ENCODE measurements around the gene FARP1.

The FARP1 gene

GRCh38 chr13:98406427-98406826 lies 263.5 kb downstream of the FARP1 start:
- no peak for DNase-seq (ENCODE audit: extremely low read depth, insufficient read length)
- TF ChIP-seq CTCF (IDR thresholded peaks at IDR 0.05; ENCODE audit: insufficient read depth, low read length, poor library complexity, severe bottlenecking) = no peak
- H3K36me3 ChIP-seq (ENCODE audit: control insufficient read depth, insufficient read depth, low read length) = no peaks in the 10 kb centered on the region; the same call in 1 of the 2 replicates
- H3K27me3 ChIP-seq (replicated peaks; ENCODE audit: control insufficient read depth, insufficient read depth, low read length) = no peaks in the 10 kb centered on the region
- no peak overlapping the region for H3K4me3 ChIP-seq (replicated peaks; ENCODE audit: low read depth, low read length)

- DNase-seq (ENCODE audit: extremely low read depth, insufficient read length) = no peak
- TF ChIP-seq CTCF (IDR thresholded peaks at IDR 0.05; ENCODE audit: insufficient read depth, low read length, poor library complexity, severe bottlenecking) = no peak
- Histone ChIP-seq H3K4me3 (replicated peaks; ENCODE audit: low read depth, low read length) (no peak overlapping the region), H3K36me3 (ENCODE audit: control insufficient read depth, insufficient read depth, low read length) (no peaks in the 10 kb centered on the region; the same call in 1 of the 2 replicates), H3K27me3 (replicated peaks; ENCODE audit: control insufficient read depth, insufficient read depth, low read length) (no peaks in the 10 kb centered on the region; the same call in 1 of the 2 replicates)
Observed at GRCh38 chr13:98406971-98407370, 264.1 kb downstream of the FARP1 start.

GRCh38 chr13:98407575-98407974 lies 264.7 kb downstream of the FARP1 start:
- H3K36me3 ChIP-seq (ENCODE audit: control insufficient read depth, insufficient read depth, low read length) = no peaks in the 10 kb centered on the region; the same call in 1 of the 2 replicates
- no peak for DNase-seq (ENCODE audit: extremely low read depth, insufficient read length)
- no peak overlapping the region for H3K4me3 ChIP-seq (replicated peaks; ENCODE audit: low read depth, low read length)
- TF ChIP-seq CTCF (IDR thresholded peaks at IDR 0.05; ENCODE audit: insufficient read depth, low read length, poor library complexity, severe bottlenecking) = no peak
- H3K27me3 ChIP-seq (replicated peaks; ENCODE audit: control insufficient read depth, insufficient read depth, low read length) = no peaks in the 10 kb centered on the region; the same call in 1 of the 2 replicates

GRCh38 chr13:98409281-98409680 lies 266.4 kb downstream of the FARP1 start:
- no peaks in the 10 kb centered on the region; the same call in 1 of the 2 replicates for H3K36me3 ChIP-seq (ENCODE audit: control insufficient read depth, insufficient read depth, low read length)
- no peak overlapping the region for H3K4me3 ChIP-seq (replicated peaks; ENCODE audit: low read depth, low read length)
- no peak for TF ChIP-seq CTCF (IDR thresholded peaks at IDR 0.05; ENCODE audit: insufficient read depth, low read length, poor library complexity, severe bottlenecking)
- DNase-seq (ENCODE audit: extremely low read depth, insufficient read length) = no peak
- no peaks in the 10 kb centered on the region; the same call in 1 of the 2 replicates for H3K27me3 ChIP-seq (replicated peaks; ENCODE audit: control insufficient read depth, insufficient read depth, low read length)

GRCh38 chr13:98410612-98411011 lies 267.7 kb downstream of the FARP1 start:
- TF ChIP-seq CTCF (IDR thresholded peaks at IDR 0.05; ENCODE audit: insufficient read depth, low read length, poor library complexity, severe bottlenecking) = no peak
- no peak for DNase-seq (ENCODE audit: extremely low read depth, insufficient read length)
- Histone ChIP-seq H3K4me3 (replicated peaks; ENCODE audit: low read depth, low read length) (no peak overlapping the region), H3K36me3 (ENCODE audit: control insufficient read depth, insufficient read depth, low read length) (no peaks in the 10 kb centered on the region; the same call in 1 of the 2 replicates), H3K27me3 (replicated peaks; ENCODE audit: control insufficient read depth, insufficient read depth, low read length) (no peaks in the 10 kb centered on the region; the same call in 1 of the 2 replicates)

- DNase-seq (ENCODE audit: extremely low read depth, insufficient read length) = no peak
- TF ChIP-seq CTCF (IDR thresholded peaks at IDR 0.05; ENCODE audit: insufficient read depth, low read length, poor library complexity, severe bottlenecking) = no peak
- Histone ChIP-seq H3K36me3 (ENCODE audit: control insufficient read depth, insufficient read depth, low read length) (no peaks in the 10 kb centered on the region; the same call in 1 of the 2 replicates), H3K4me3 (replicated peaks; ENCODE audit: low read depth, low read length) (no peak overlapping the region), H3K27me3 (replicated peaks; ENCODE audit: control insufficient read depth, insufficient read depth, low read length) (no peaks in the 10 kb centered on the region; the same call in 1 of the 2 replicates)
Observed at GRCh38 chr13:98411013-98411412, 268.1 kb downstream of the FARP1 start.

All from GM06990 (cell line).